MM.1S (cell line): ENCODE results near the gene C12orf42.

Experiments used
- DNase-seq: peaks from one replicate; pipeline ENCODE4 v3.0.0-alpha.2; 2015
- H2AFZ ChIP-seq: fragments of 300-600 bp; sonication (generic); 2 replicates; pipeline ENCODE4 v1.6.0; 2016; ENCODE audit warnings: antibody characterized with exemption, low read length
- H3F3A ChIP-seq: fragments of 300-600 bp; sonication (generic); 2 replicates; pipeline ENCODE4 v1.6.1; 2016; ENCODE audit warnings: mild to moderate bottlenecking, antibody characterized with exemption, low read length, moderate library complexity, mixed read lengths; ENCODE audit not compliant: insufficient read depth
- H3K27ac ChIP-seq: fragments of 300-600 bp; sonication (generic); 2 replicates; pipeline ENCODE4 v1.5.1; 2016; ENCODE audit warnings: mild to moderate bottlenecking, low read length
- H3K27me3 ChIP-seq: fragments of 300-600 bp; sonication (generic); replicated peaks from 2 replicates; pipeline ENCODE4 v1.6.0; 2016; ENCODE audit warnings: low read length; ENCODE audit not compliant: insufficient read depth
- H3K36me3 ChIP-seq: fragments of 300-600 bp; sonication (generic); replicated peaks from 2 replicates; pipeline ENCODE4 v1.6.1; 2016; ENCODE audit warnings: mild to moderate bottlenecking, low read length, mixed read lengths; ENCODE audit not compliant: insufficient read depth
- H3K4me1 ChIP-seq: fragments of 300-600 bp; sonication (generic); 2 replicates; pipeline ENCODE4 v1.6.1; 2016; ENCODE audit warnings: low read length, mixed read lengths
- H3K4me2 ChIP-seq: fragments of 300-600 bp; sonication (generic); 2 replicates; pipeline ENCODE4 v1.6.0; 2016; ENCODE audit warnings: low read depth, low read length
- H3K4me3 ChIP-seq: fragments of 300-600 bp; sonication (generic); 2 replicates; pipeline ENCODE4 v1.5.1; 2016; ENCODE audit warnings: low read length, mixed read lengths
- H3K79me2 ChIP-seq: fragments of 300-600 bp; sonication (generic); 2 replicates; pipeline ENCODE4 v1.6.1; 2016; ENCODE audit warnings: mixed run types, low read length, mixed read lengths
- H3K9ac ChIP-seq: fragments of 300-600 bp; sonication (generic); 2 replicates; pipeline ENCODE4 v1.6.1; 2016; ENCODE audit warnings: low read length, mixed read lengths
- H3K9me2 ChIP-seq: fragments of 300-600 bp; sonication (generic); replicated peaks from 2 replicates; pipeline ENCODE4 v1.6.1; 2016; ENCODE audit warnings: mild to moderate bottlenecking, low read length, mixed read lengths; ENCODE audit not compliant: insufficient read depth
- H3K9me3 ChIP-seq: fragments of 300-600 bp; sonication (generic); replicated peaks from 2 replicates; pipeline ENCODE4 v1.6.1; 2016; ENCODE audit warnings: mild to moderate bottlenecking, low read length, mixed read lengths; ENCODE audit not compliant: insufficient read depth
- H4K20me1 ChIP-seq: fragments of 300-600 bp; sonication (generic); 2 replicates; pipeline ENCODE4 v1.6.1; 2016; ENCODE audit warnings: mild to moderate bottlenecking, low read length, moderate library complexity, mixed read lengths; ENCODE audit not compliant: insufficient read depth
- CTCF ChIP-seq: fragments of 300-600 bp; sonication (generic); IDR thresholded peaks from 2 replicates; pipeline ENCODE4 v1.5.1; 2016; ENCODE audit warnings: antibody characterized with exemption, low read length, mixed read lengths
- EZH2 ChIP-seq: fragments of 300-600 bp; sonication (generic); optimal IDR thresholded peaks from 2 replicates; pipeline ENCODE3; 2017; ENCODE audit warnings: low read depth, mild to moderate bottlenecking, antibody characterized with exemption, low read length, mixed read lengths
- EZH2phosphoT487 ChIP-seq: fragments of 300-600 bp; sonication (generic); IDR thresholded peaks from 2 replicates; pipeline ENCODE4 v1.6.1; 2018; ENCODE audit warnings: antibody characterized with exemption, low read length

C12orf42 gene

DNA sequence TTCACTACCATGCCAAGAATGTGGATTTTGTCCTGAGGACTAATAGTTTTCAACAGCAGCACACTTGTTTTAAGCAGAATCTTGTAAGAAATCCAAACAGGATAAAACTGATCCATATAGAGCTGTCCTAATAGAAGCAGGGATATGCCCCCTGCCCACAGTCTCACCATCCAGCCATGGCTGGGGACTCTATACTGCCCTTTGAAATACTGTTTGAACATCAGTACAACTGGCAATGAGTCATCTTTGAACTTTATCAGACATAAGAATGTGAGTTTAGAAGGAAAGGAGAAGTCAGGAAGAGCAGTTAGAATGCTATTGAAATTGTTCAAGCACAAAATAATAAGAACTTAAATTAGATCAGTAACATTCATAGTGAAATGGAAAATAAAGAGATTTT lies 3.8 kb upstream of the C12orf42 start:
- H3K4me3 ChIP-seq, result no peak overlapping the region
- no peak overlapping the region for H3K27ac ChIP-seq
- no peak overlapping the region for H3K9ac ChIP-seq
- H3K79me2 ChIP-seq, result no peaks in the 10 kb centered on the region
- H3K4me1 ChIP-seq, result peaks cover under 1% of the 10 kb centered on the region; the same call in 1 of the 2 replicates
- TF ChIP-seq CTCF, result no peak
- TF ChIP-seq EZH2, result no peak
- TF ChIP-seq EZH2phosphoT487, result no peak
- H3K9me2 ChIP-seq, result no peaks in the 10 kb centered on the region
- no peaks in the 10 kb centered on the region for H4K20me1 ChIP-seq
- 0 out of 2 replicates have a peak, but pooled peaks cover 7% of the 10 kb centered on the region for H3K27me3 ChIP-seq
- no peaks in the 10 kb centered on the region for H3K36me3 ChIP-seq
- no peak for DNase-seq
- H2AFZ ChIP-seq, result no peak overlapping the region
- no peaks in the 10 kb centered on the region for H3K9me3 ChIP-seq
- no peak overlapping the region for H3K4me2 ChIP-seq
- no peaks in the 10 kb centered on the region for H3F3A ChIP-seq

DNA sequence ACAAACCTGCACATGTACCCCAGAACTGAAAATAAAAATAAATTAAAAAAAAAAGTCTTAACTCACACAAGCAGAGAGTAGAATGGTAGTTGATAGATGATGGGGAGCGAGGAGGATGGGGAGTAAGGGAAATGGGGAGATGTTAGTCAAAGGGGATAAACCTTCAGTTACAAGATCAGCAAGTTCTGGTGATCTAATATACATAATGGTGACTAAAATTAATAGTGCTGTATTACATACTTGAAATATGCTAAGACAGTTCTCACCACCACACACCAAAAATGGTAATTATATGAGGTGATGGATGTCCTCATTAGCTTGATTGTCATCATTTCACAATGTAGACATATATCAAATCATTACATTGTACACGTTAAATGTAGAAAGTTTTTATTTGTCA lies 3.2 kb upstream of the C12orf42 start:
- Histone ChIP-seq H3K27ac (no peak overlapping the region), H3K9me2 (no peaks in the 10 kb centered on the region), H4K20me1 (no peaks in the 10 kb centered on the region; the same call in 1 of the 2 replicates), H3K36me3 (no peaks in the 10 kb centered on the region), H3K4me2 (no peak overlapping the region), H3K9me3 (no peaks in the 10 kb centered on the region), H3K4me1 (no peaks in the 10 kb centered on the region), H3K27me3 (peaks cover 10% of the 10 kb centered on the region; the same call in 1 of the 2 replicates), H2AFZ (no peak overlapping the region), H3K79me2 (no peaks in the 10 kb centered on the region), H3F3A (no peaks in the 10 kb centered on the region), H3K9ac (no peak overlapping the region), H3K4me3 (no peak overlapping the region)
- DNase-seq, result no peak
- TF ChIP-seq EZH2, result no peak
- TF ChIP-seq CTCF, result no peak
- TF ChIP-seq EZH2phosphoT487, result no peak

DNA sequence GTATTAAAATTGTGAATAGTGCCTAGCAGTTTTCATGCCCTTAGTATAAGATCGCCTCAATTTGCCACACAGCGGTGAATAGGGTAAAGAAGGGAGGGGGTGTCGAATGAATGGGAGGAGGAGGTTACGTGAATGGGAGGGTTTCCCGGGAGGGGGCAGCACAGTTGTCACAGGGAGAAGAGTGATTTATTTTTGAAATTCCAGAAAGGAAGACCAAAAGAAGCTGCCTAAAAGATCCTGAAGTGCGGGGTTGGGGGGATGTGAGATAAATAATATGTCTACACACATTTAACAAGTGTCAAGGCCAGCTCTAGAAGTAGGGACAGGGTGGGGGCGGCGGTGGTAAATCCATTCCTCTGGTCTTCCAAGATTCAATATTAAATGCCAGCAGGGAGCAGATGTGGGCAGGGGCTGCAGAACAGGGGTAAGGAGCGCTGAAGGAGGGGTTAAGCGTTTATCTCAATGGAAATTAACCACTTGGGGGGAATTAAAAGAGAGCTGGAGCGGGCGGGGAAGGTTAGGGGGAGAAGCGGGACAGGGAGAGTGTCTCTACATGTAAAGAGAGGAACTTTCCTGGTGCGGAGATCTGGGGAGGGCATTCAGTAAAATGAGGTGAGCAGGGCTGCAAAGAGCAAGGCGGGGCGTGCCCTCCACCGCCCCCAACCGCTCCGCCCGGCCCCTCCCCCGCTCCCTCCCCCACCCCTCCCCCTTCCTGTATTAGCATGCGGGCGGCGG lies 867 bp downstream of the C12orf42 start:
- TF ChIP-seq EZH2phosphoT487 (no peak), CTCF (no peak), EZH2 (no peak)
- Histone ChIP-seq H3K4me2 (no peak overlapping the region), H3K9ac (no peak overlapping the region)

More for the DNA sequence above, 867 bp downstream of the C12orf42 start:
- Histone ChIP-seq H3K4me1 (no peaks in the 10 kb centered on the region), H3K79me2 (no peaks in the 10 kb centered on the region), H3K9me3 (no peaks in the 10 kb centered on the region), H3F3A (no peaks in the 10 kb centered on the region), H3K36me3 (no peaks in the 10 kb centered on the region), H3K27me3 (peaks cover 12% of the 10 kb centered on the region; the same call in 1 of the 2 replicates), H3K4me3 (0 out of 2 replicates have a peak overlapping the region, but pooled peaks have one; percentile 64), H2AFZ (no peak overlapping the region), H3K27ac (no peak overlapping the region), H4K20me1 (no peaks in the 10 kb centered on the region; the same call in 1 of the 2 replicates), H3K9me2 (no peaks in the 10 kb centered on the region)
- DNase-seq, result no peak
